Large intestine (tissue), 12 donors: ENCODE data around the gene TENM3. TPM values are rescaled to one million over a fixed set of nuclear protein-coding genes. Genes with fewer than 3 reads are reported as not detected.
A peak's percentile ranks its signal among the peaks of the same experiment; 100 is the strongest.
"Not testable (repeated sequence)": the region's sequence is repeated elsewhere in the genome, so short reads cannot be mapped to it uniquely, and the experiment has no call there.

Experiments
- DNase-seq, 2 donors: peaks; one replicate each; pipeline versions ENCODE4 v3.0.0 to v3.0.0-alpha.2; 2013
- H3K27ac ChIP-seq: one replicate; pipeline ENCODE4 v1.5.1; 2013; ENCODE audit warnings: low read length
- H3K27me3 ChIP-seq: 2 replicates; pipeline ENCODE4 v1.6.1; 2013; ENCODE audit warnings: low read length; ENCODE audit not compliant: control insufficient read depth, insufficient read depth
- H3K36me3 ChIP-seq: 2 replicates; pipeline ENCODE4 v1.6.1; 2013; ENCODE audit warnings: low read length; ENCODE audit not compliant: control insufficient read depth, insufficient read depth
- H3K4me1 ChIP-seq: one replicate; pipeline ENCODE4 v1.6.1; 2013; ENCODE audit warnings: low read length; ENCODE audit not compliant: control insufficient read depth, insufficient read depth
- H3K4me3 ChIP-seq: one replicate; pipeline ENCODE4 v1.5.1; 2013; ENCODE audit warnings: low read length
- H3K9me3 ChIP-seq: one replicate; pipeline ENCODE4 v1.6.1; 2013; ENCODE audit warnings: mild to moderate bottlenecking, low read depth, low read length, moderate library complexity; ENCODE audit not compliant: control insufficient read depth
- WGBS: methylation state at CpG from one replicate; pipeline ENCODE4 v1.1.5; 2013; ENCODE audit warnings: low lambda C conversion rate; ENCODE audit not compliant: insufficient coverage; 5-methylcytosine and 5-hydroxymethylcytosine counted together
- long read RNA-seq, 11 donors: transcript quantifications; one replicate each; lab custom pipeline, GENCODE V29; 2026
- polyA plus RNA-seq: library from polyadenylated mRNA; unstranded; fragments of 120-200 nt; gene quantifications from one replicate; pipeline ENCODE4 v1.2.1, GENCODE V29; 2013

TENM3 gene
- polyA plus RNA-seq, result 11.9 TPM
- long read RNA-seq, donor 1, result 0 reads
- long read RNA-seq, donor 2, result 0 reads
- long read RNA-seq, donor 3, result 0 reads
- long read RNA-seq, donor 4, result 0 reads
- long read RNA-seq, donor 5, result 0 reads
- long read RNA-seq, donor 6, partial matches to known transcripts, result 0 of 1 reads
- long read RNA-seq, donor 6, other reads (novel, unspliced or antisense), result 0 of 1 reads
- long read RNA-seq, donor 7, result 0 reads
- long read RNA-seq, donor 8, result 0 reads
- long read RNA-seq, donor 9, result 0 reads
- long read RNA-seq, donor 10, result 0 reads
- long read RNA-seq, donor 11, partial matches to known transcripts, result 0 of 1 reads
- long read RNA-seq, donor 11, other reads (novel, unspliced or antisense), result 0 of 1 reads

DNA sequence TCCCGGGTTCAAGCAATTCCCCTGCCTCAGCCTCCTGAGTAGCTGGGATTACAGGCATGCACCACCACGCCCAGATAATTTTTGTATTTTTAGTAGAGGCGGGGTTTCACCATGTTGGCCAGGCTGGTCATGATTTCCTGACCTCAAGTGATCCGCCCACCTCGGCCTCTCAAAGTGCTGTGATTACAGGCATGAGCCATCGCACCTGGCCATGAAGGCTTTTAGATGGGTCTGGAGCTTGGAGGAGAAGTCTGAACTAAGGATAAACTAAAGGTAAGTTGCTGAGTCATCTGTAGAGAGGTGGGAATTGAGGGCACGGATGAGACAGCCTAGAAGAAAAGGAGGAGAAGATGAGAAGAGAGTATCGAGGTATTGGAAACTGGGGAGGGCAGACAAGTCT lies at the start of gene TENM3:
Gene TENM3, plus strand, starts transcription at position 199 of the 400 bp plus-strand sequence. CDS start 80,619 bp downstream, outside the sequence.
- DNase-seq, H3K9me3 ChIP-seq, H3K27ac ChIP-seq, H3K4me3 ChIP-seq, H3K36me3 ChIP-seq, H3K27me3 ChIP-seq: not testable (repeated sequence)
- WGBS, result 100% methylated on average over 6 of the region's 8 CpGs
- H3K4me1 ChIP-seq, result peaks cover 13% of the 10 kb centered on the region

DNA sequence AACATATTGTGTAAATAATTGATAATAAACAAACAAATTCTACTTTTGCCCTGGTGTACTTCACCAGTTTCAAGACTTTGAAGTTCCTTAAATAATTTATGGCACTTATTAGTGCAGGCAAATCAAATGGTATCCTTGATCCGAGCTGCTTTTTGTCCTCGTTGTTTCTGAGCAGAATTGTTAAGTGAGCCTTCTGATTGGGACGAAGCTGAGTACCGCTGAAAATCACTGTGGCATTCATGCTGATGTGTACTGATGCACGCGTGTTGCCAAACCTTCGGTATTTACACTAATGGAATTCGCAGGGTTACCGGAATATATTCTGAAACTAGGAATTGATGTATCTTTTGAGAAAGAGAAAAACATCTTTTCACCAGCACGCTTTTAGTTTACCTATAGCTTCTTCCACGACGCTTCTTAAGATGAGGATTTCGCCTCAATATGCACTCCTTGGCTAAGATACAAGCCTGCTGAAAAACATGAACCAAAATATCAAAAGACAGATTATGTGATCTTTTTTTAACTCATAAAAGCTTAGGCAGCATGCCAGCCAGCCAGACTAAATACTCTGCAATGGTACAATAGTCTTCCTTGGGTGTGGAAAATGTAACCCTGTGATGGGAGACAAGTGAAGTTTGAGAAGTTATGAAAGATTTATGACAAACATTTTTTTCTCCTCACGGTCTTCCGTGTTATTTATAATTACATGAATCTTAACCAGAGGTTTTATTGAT lies 48.9 kb upstream of the TENM3 start:
- H3K27me3 ChIP-seq, result no peaks in the 10 kb centered on the region
- DNase-seq, result no peak
- no peaks in the 10 kb centered on the region for H3K9me3 ChIP-seq
- no peak overlapping the region for H3K27ac ChIP-seq
- 82% methylated on average over 5 of the region's 15 CpGs for WGBS
- no peaks in the 10 kb centered on the region for H3K36me3 ChIP-seq
- H3K4me3 ChIP-seq, result no peak overlapping the region
- no peaks in the 10 kb centered on the region for H3K4me1 ChIP-seq

DNA sequence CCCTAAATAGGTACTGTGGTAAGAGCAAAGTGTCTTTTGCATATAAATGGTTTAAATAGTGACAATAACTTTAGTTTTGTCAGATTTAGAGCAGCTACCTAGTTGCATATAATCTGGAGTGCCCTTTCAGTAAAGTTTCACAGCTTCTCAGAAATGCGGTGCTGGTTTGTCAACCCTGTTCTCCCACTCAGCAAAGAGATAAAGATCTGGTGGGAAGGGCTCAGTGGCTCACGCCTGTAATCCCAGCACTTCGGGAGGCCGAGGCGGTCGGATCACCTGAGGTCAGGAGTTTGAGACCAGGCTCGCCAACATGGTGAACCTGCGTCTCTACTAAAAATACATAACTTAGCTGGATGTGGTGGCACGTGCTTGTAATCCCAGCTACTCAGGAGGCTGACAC lies 45.6 kb upstream of the TENM3 start:
- no peak for DNase-seq
- Histone ChIP-seq H3K4me1 (no peaks in the 10 kb centered on the region), H3K9me3 (no peaks in the 10 kb centered on the region), H3K27ac (no peak overlapping the region), H3K4me3 (no peak overlapping the region), H3K36me3 (no peaks in the 10 kb centered on the region), H3K27me3 (no peaks in the 10 kb centered on the region)
- no CpG with 5 or more reads among the region's 9 CpGs for WGBS

GRCh38 chr4:182201871-182202270 lies 41.3 kb upstream of the TENM3 start:
- Histone ChIP-seq H3K4me1 (peaks cover 1% of the 10 kb centered on the region), H3K9me3 (no peaks in the 10 kb centered on the region), H3K4me3 (no peak overlapping the region), H3K27me3 (no peaks in the 10 kb centered on the region), H3K36me3 (no peaks in the 10 kb centered on the region), H3K27ac (no peak overlapping the region)
- WGBS, result no CpG with 5 or more reads among the region's 3 CpGs
- DNase-seq, result no peak

GRCh38 chr4:182202650-182203049 lies 40.6 kb upstream of the TENM3 start:
- no peak overlapping the region for H3K27ac ChIP-seq
- no peak overlapping the region for H3K4me3 ChIP-seq
- no peak for DNase-seq
- H3K9me3 ChIP-seq, result no peaks in the 10 kb centered on the region
- no peaks in the 10 kb centered on the region for H3K27me3 ChIP-seq
- H3K36me3 ChIP-seq, result no peaks in the 10 kb centered on the region
- peaks cover 9% of the 10 kb centered on the region for H3K4me1 ChIP-seq
- no CpG with 5 or more reads among the region's 8 CpGs for WGBS

GRCh38 chr4:182203872-182204411 lies 39.3 kb upstream of the TENM3 start:
- 97% methylated on average over 6 of the region's 8 CpGs for WGBS
- Histone ChIP-seq H3K27ac (no peak overlapping the region), H3K27me3 (no peaks in the 10 kb centered on the region), H3K4me3 (no peak overlapping the region), H3K9me3 (no peaks in the 10 kb centered on the region), H3K36me3 (no peaks in the 10 kb centered on the region), H3K4me1 (peaks cover 16% of the 10 kb centered on the region)
- no peak for DNase-seq

- Histone ChIP-seq H3K27ac (no peak overlapping the region), H3K4me3 (no peak overlapping the region), H3K4me1 (peaks cover 21% of the 10 kb centered on the region), H3K27me3 (no peaks in the 10 kb centered on the region), H3K9me3 (no peaks in the 10 kb centered on the region), H3K36me3 (no peaks in the 10 kb centered on the region)
- no peak for DNase-seq
- 94% methylated on average over 5 of the region's 9 CpGs for WGBS
Observed at GRCh38 chr4:182205306-182205705, 37.9 kb upstream of the TENM3 start.

DNA sequence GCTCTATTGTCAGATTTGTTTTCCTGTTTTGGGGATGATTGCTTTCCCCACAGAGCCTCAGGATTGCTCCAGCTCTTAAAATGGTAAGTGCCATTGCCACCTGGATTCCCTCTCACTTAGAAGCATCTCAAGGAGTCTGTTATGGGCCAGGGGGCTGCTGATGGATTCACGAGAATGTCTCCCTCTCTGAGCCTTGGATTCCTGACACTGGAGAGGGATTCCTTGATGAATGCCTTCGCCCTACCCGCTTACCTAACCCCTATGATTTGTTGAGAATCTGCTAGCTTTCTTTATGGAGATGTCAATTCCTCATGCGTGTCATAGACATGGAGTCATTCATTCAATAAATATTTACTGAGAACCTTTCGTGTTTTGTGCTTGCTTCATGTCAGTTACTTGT lies 36.9 kb upstream of the TENM3 start:
- Histone ChIP-seq H3K27me3 (no peaks in the 10 kb centered on the region), H3K27ac (no peak overlapping the region), H3K36me3 (no peaks in the 10 kb centered on the region), H3K9me3 (no peaks in the 10 kb centered on the region), H3K4me3 (no peak overlapping the region), H3K4me1 (peaks cover 21% of the 10 kb centered on the region)
- 100% methylated on average over 1 of the region's 5 CpGs for WGBS
- no peak for DNase-seq

- 33% methylated on average over 1 of the region's 4 CpGs for WGBS
- Histone ChIP-seq H3K27ac (no peak overlapping the region), H3K36me3 (no peaks in the 10 kb centered on the region), H3K4me1 (peaks cover 21% of the 10 kb centered on the region), H3K4me3 (no peak overlapping the region), H3K9me3 (no peaks in the 10 kb centered on the region), H3K27me3 (no peaks in the 10 kb centered on the region)
- DNase-seq, result peak; percentile 19 to 56
Observed at GRCh38 chr4:182206916-182207315, 36.3 kb upstream of the TENM3 start.

GRCh38 chr4:182207830-182208396 lies 35.3 kb upstream of the TENM3 start:
- H3K27me3 ChIP-seq, result no peaks in the 10 kb centered on the region
- no peak overlapping the region for H3K4me3 ChIP-seq
- H3K9me3 ChIP-seq, result no peaks in the 10 kb centered on the region
- peaks cover 21% of the 10 kb centered on the region for H3K4me1 ChIP-seq
- peak overlapping the region; percentile 4 for H3K27ac ChIP-seq
- DNase-seq, result peak; percentile 62 to 81
- no peaks in the 10 kb centered on the region for H3K36me3 ChIP-seq
- no CpG with 5 or more reads among the region's 2 CpGs for WGBS
